Keratinocyte (primary cell): Measurements from ENCODE around the gene PATL2. TPM values are rescaled to one million over a fixed set of nuclear protein-coding genes. Genes with fewer than 3 reads are reported as not detected.
"Not testable (repeated sequence)": the region's sequence is repeated elsewhere in the genome, so short reads cannot be mapped to it uniquely, and the experiment has no call there.

ENCODE experiments used
- DNase-seq: peaks from one replicate; pipeline ENCODE4 v3.0.0-alpha.2; 2011; ENCODE audit warnings: low read depth, missing footprints, low spot score
- FAIRE-seq: peaks from 2 replicates; lab custom pipeline; 2011; peaks lifted over from hg19 to GRCh38; lab: Jason Lieb, UNC
- H2AFZ ChIP-seq: 2 replicates; pipeline ENCODE4 v1.6.0; 2012; ENCODE audit warnings: low read length, control low read depth, inconsistent platforms; ENCODE audit not compliant: control insufficient read depth
- H3K27ac ChIP-seq: 2 replicates; pipeline ENCODE4 v1.5.1; 2011; ENCODE audit warnings: low read length; ENCODE audit not compliant: control insufficient read depth, insufficient read depth
- H3K27me3 ChIP-seq: 3 replicates; pipeline ENCODE4 v1.6.0; 2011; ENCODE audit warnings: low read length; ENCODE audit not compliant: control insufficient read depth, insufficient read depth; ENCODE audit errors: extremely low read depth
- H3K36me3 ChIP-seq, 2 experiments: 2 replicates in 1 of 2; 3 replicates in 1 of 2; pipeline ENCODE4 v1.5.1; 2011; ENCODE audit warnings: low read length in 2 of 2, mild to moderate bottlenecking in 1 of 2; ENCODE audit not compliant: control insufficient read depth in 2 of 2, insufficient read depth in 2 of 2; ENCODE audit errors: extremely low read depth in 1 of 2
- H3K4me1 ChIP-seq: 3 replicates; pipeline ENCODE4 v1.5.1; 2011; ENCODE audit warnings: low read length; ENCODE audit not compliant: control insufficient read depth, insufficient read depth; ENCODE audit errors: extremely low read depth
- H3K4me2 ChIP-seq: 3 replicates; pipeline ENCODE4 v1.6.0; 2011; ENCODE audit warnings: low read depth, low read length; ENCODE audit not compliant: control insufficient read depth, insufficient read depth; ENCODE audit errors: extremely low read depth
- H3K4me3 ChIP-seq, 3 experiments: fragments of 200-600 bp in 1 of 3; sonication (generic) in 1 of 3; 2 replicates in 2 of 3; 3 replicates in 1 of 3; pipeline ENCODE4 v1.5.1; 2011 to 2016; ENCODE audit warnings: low read length in 3 of 3, mild to moderate bottlenecking in 3 of 3, control low read depth in 2 of 3, inconsistent platforms in 1 of 3, low read depth in 1 of 3, mixed read lengths in 1 of 3, mixed run types in 1 of 3, moderate library complexity in 1 of 3; ENCODE audit not compliant: control insufficient read depth in 2 of 3, insufficient read depth in 2 of 3; ENCODE audit errors: extremely low read depth in 1 of 3
- H3K79me2 ChIP-seq: 2 replicates; pipeline ENCODE4 v1.6.0; 2012; ENCODE audit warnings: low read length; ENCODE audit not compliant: control insufficient read depth, insufficient read depth
- H3K9ac ChIP-seq: 3 replicates; pipeline ENCODE4 v1.6.0; 2011; ENCODE audit warnings: low read length; ENCODE audit not compliant: control insufficient read depth, insufficient read depth; ENCODE audit errors: extremely low read depth
- H3K9me1 ChIP-seq: 3 replicates; pipeline ENCODE4 v1.6.0; 2011; ENCODE audit warnings: low read length; ENCODE audit not compliant: control insufficient read depth, insufficient read depth; ENCODE audit errors: extremely low read depth
- H3K9me3 ChIP-seq: 2 replicates; pipeline ENCODE4 v1.5.1; 2012; ENCODE audit warnings: low read depth, low read length; ENCODE audit not compliant: control insufficient read depth
- H4K20me1 ChIP-seq: 3 replicates; pipeline ENCODE4 v1.6.0; 2011; ENCODE audit warnings: low read length; ENCODE audit not compliant: control insufficient read depth, insufficient read depth; ENCODE audit errors: extremely low read depth
- EZH2 ChIP-seq: IDR thresholded peaks from one replicate; pipeline ENCODE4 v1.6.1; 2012; ENCODE audit warnings: inconsistent platforms, mild to moderate bottlenecking, low read length, moderate library complexity
- dilution Hi-C: fragments of 300-500 bp; cut with MboI; formaldehyde crosslinking; loops from one replicate; pipeline ENCODE4 v1.7.0; 2020; ENCODE audit warnings: low sequenced_read_pairs; ENCODE audit not compliant: extremely low pct_ligation_motif_present
- polyA minus RNA-seq, 3 experiments: library from RNA; depleted of rRNA, polyadenylated mRNA; stranded (reverse); fragments of >200 nt; gene quantifications; 1 replicate in 1 of 3; 2 replicates in 1 of 3; 3 replicates in 1 of 3; pipeline ENCODE4 v1.2.3, GENCODE V29; 2011
- polyA plus RNA-seq, 5 experiments: library from polyadenylated mRNA; depleted of rRNA in 3 of 5; stranded (reverse) in 3 of 5; stranded (forward) in 1 of 5; unstranded in 1 of 5; fragments of >200 nt; gene quantifications; 1 replicate in 1 of 5; 2 replicates in 3 of 5; 3 replicates in 1 of 5; pipeline versions ENCODE4 v1.2.1 to v1.2.3, GENCODE V29; 2011 to 2012; ENCODE audit warnings: missing spikeins in 2 of 5, low read depth in 1 of 5, low replicate concordance in 1 of 5
- TF ChIP-seq, protein P1 (sequence below), 3 experiments: IDR thresholded peaks in 1 of 3; conservative IDR thresholded peaks in 1 of 3; optimal IDR thresholded peaks in 1 of 3; 2 replicates in 2 of 3; 3 replicates in 1 of 3; pipeline versions ENCODE3 to v1.5.1; 2011; ENCODE audit warnings: low read length in 3 of 3, mild to moderate bottlenecking in 3 of 3, moderate library complexity in 2 of 3, control low read depth in 1 of 3, inconsistent platforms in 1 of 3; ENCODE audit not compliant: insufficient read depth in 2 of 3; ENCODE audit errors: extremely low read depth in 1 of 3

The PATL2 gene
- polyA plus RNA-seq (0.15 to 1.0 TPM (median 0.46 TPM) in 3 replicates), polyA minus RNA-seq (0.26 to 0.54 TPM in 2 of 3 replicates, not detected in the other)
- polyA plus RNA-seq (2011; ENCODE audit: low read depth): 0.17 TPM
- 0.19 and 0.21 TPM in 2 replicates for polyA plus RNA-seq (2011; cell fraction: cytosol; rRNA removed)
- 2.8 and 3.6 TPM in 2 replicates for polyA plus RNA-seq (2011; cell fraction: nucleus; rRNA removed)
- 0.07 and 0.38 TPM in 2 replicates for polyA plus RNA-seq (2012; ENCODE audit: low replicate concordance)
- polyA minus RNA-seq (2011; cell fraction: cytosol; rRNA and poly(A)+ RNA removed): not detected
- 0.74 and 1.1 TPM in 2 replicates for polyA minus RNA-seq (2011; cell fraction: nucleus; rRNA and poly(A)+ RNA removed)

DNA sequence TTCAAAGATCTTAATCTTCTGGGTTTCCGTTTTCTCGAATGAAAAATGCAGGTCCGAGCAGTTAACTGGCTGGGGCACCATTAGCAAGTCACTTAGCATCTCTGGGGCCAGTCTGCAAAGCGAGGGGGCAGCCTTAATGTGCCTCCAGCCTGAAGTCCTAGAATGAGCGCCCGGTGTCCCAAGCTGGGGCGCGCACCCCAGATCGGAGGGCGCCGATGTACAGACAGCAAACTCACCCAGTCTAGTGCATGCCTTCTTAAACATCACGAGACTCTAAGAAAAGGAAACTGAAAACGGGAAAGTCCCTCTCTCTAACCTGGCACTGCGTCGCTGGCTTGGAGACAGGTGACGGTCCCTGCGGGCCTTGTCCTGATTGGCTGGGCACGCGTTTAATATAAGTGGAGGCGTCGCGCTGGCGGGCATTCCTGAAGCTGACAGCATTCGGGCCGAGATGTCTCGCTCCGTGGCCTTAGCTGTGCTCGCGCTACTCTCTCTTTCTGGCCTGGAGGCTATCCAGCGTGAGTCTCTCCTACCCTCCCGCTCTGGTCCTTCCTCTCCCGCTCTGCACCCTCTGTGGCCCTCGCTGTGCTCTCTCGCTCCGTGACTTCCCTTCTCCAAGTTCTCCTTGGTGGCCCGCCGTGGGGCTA, at the start of gene PATL2, which contains the start of gene B2M:
Gene PATL2 (minus strand): TSS at position 228 of the 647 bp plus-strand sequence. CDS start 34,833 bp downstream, outside the sequence.
Gene B2M (plus strand): TSS at position 422 of the 647 bp plus-strand sequence. CDS start 30 bp downstream, at position 452.
- Histone ChIP-seq H3K4me1 (peaks cover 16% of the 10 kb centered on the region), H2AFZ (peak within 1 kb of the TSS; percentile 91), H3K9ac (peak within 1 kb of the TSS; percentile 99), H3K4me2 (peak within 1 kb of the TSS; percentile 97), H3K4me3 (peak within 1 kb of the TSS; percentile 85 to 98 (median 95)), H3K27me3 (no peaks in the 10 kb centered on the region), H3K27ac (peak within 1 kb of the TSS; percentile 95), H3K79me2 (peaks cover 47% of the 10 kb centered on the region), H4K20me1 (peaks cover 4% of the 10 kb centered on the region), H3K36me3 (peaks cover 12 to 13% of the 10 kb centered on the region in 2 experiments), H3K9me3 (no peaks in the 10 kb centered on the region), H3K9me1 (no peaks in the 10 kb centered on the region)
- DNase-seq (peak; percentile 81), FAIRE-seq (peak; percentile 67)
- dilution Hi-C loops: no loop called here
- no peak for TF ChIP-seq EZH2
- TF ChIP-seq, protein P1, sequence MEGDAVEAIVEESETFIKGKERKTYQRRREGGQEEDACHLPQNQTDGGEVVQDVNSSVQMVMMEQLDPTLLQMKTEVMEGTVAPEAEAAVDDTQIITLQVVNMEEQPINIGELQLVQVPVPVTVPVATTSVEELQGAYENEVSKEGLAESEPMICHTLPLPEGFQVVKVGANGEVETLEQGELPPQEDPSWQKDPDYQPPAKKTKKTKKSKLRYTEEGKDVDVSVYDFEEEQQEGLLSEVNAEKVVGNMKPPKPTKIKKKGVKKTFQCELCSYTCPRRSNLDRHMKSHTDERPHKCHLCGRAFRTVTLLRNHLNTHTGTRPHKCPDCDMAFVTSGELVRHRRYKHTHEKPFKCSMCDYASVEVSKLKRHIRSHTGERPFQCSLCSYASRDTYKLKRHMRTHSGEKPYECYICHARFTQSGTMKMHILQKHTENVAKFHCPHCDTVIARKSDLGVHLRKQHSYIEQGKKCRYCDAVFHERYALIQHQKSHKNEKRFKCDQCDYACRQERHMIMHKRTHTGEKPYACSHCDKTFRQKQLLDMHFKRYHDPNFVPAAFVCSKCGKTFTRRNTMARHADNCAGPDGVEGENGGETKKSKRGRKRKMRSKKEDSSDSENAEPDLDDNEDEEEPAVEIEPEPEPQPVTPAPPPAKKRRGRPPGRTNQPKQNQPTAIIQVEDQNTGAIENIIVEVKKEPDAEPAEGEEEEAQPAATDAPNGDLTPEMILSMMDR (optimal IDR thresholded peaks at IDR 0.05 in 1 of 3, IDR thresholded peaks at IDR 0.05 in 1 of 3, conservative IDR thresholded peaks at IDR 0.05 in 1 of 3; ENCODE audit: extremely low read depth in 1 of 3, insufficient read depth in 2 of 3, low read length in 3 of 3): no peak

DNA sequence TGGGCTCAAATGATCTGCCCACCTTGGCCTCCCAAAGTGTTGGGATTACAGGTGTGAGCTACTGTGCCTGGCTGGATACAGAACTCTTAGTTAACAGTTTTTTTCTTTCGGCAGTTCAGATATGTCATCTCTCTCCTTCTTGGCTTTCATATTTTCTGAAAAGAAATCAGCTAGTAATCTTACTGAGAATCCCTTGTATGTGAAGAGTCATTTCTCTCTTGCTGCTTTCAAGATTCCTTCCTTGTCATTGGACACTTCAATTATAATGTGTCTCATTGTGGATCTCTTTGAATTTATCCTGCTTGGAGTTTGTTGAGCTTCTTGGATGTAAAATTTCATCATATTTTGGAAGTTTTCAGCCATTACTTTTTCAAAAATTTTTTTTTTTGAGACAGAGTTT, 42.2 kb upstream of the PATL2 start:
- H3K4me3 ChIP-seq: no peak overlapping the region
- H3K4me1 ChIP-seq: no peaks in the 10 kb centered on the region
- no peaks in the 10 kb centered on the region for H3K9me1 ChIP-seq
- peaks cover 2% of the 10 kb centered on the region for H3K27me3 ChIP-seq
- H3K79me2 ChIP-seq: no peaks in the 10 kb centered on the region
- H3K4me2 ChIP-seq: no peak overlapping the region
- DNase-seq: no peak
- no peak for TF ChIP-seq EZH2
- TF ChIP-seq, protein P1 (optimal IDR thresholded peaks at IDR 0.05 in 1 of 3, IDR thresholded peaks at IDR 0.05 in 1 of 3, conservative IDR thresholded peaks at IDR 0.05 in 1 of 3; ENCODE audit: extremely low read depth in 1 of 3, insufficient read depth in 2 of 3, low read length in 3 of 3): no peak
- H3K9me3 ChIP-seq: peaks cover 3% of the 10 kb centered on the region
- H3K9ac ChIP-seq: no peak overlapping the region
- H3K27ac ChIP-seq: no peak overlapping the region
- no peaks in the 10 kb centered on the region for H3K36me3 ChIP-seq
- H4K20me1 ChIP-seq: no peaks in the 10 kb centered on the region
- FAIRE-seq: no peak
- H2AFZ ChIP-seq: no peak overlapping the region
- dilution Hi-C loops: no loop called here

DNA sequence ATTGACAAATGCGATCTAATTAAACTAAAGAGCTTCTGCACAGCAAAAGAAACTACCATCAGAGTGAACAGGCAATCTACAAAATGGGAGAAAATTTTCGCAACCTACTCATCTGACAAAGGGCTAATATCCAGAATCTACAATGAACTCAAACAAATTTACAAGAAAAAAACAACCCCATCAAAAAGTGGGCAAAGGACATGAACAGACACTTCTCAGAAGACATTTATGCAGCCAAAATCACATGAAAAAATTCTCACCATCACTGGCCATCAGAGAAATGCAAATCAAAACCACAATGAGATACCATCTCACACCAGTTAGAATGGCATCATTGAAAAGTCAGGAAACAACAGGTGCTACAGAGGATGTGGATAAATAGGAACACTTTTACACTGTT, 32.3 kb upstream of the PATL2 start:
- FAIRE-seq, H3K4me3 ChIP-seq, H3K9me3 ChIP-seq, H3K9ac ChIP-seq, H3K4me1 ChIP-seq, H3K9me1 ChIP-seq, H3K79me2 ChIP-seq, H4K20me1 ChIP-seq, dilution Hi-C loops, H3K27me3 ChIP-seq, H3K4me2 ChIP-seq, H2AFZ ChIP-seq, H3K27ac ChIP-seq, DNase-seq, H3K36me3 ChIP-seq: not testable (repeated sequence)
